Liver (tissue), 3 donors: ENCODE data around the gene MAG.

Experiments
- RAD21 ChIP-seq, 2 donors: IDR thresholded peaks; 2 replicates each; pipeline ENCODE4 v1.6.1; 2016; ENCODE audit warnings: antibody characterized with exemption in 2 of 2, mild to moderate bottlenecking in 2 of 2
- TF ChIP-seq, protein P1 (sequence below): IDR thresholded peaks from 2 replicates; pipeline ENCODE4 v1.6.1; 2016; ENCODE audit warnings: antibody characterized with exemption
- TF ChIP-seq, protein P2 (sequence below): fragments of 150-350 bp; IDR thresholded peaks from 2 replicates; pipeline ENCODE4 v1.5.1; 2017; ENCODE audit warnings: improper control_type of control experiment, low read depth, low read length; ENCODE audit not compliant: missing input control
- donor health status: healthy.
- donor health status: healthy.

GRCh38 chr19:35329323-35329722 lies 37.4 kb downstream of the MAG start:
- TF ChIP-seq RAD21 (IDR thresholded peaks at IDR 0.05) = no peak
- TF ChIP-seq, protein P1, sequence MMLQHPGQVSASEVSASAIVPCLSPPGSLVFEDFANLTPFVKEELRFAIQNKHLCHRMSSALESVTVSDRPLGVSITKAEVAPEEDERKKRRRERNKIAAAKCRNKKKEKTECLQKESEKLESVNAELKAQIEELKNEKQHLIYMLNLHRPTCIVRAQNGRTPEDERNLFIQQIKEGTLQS = no peak
- TF ChIP-seq, protein P2, sequence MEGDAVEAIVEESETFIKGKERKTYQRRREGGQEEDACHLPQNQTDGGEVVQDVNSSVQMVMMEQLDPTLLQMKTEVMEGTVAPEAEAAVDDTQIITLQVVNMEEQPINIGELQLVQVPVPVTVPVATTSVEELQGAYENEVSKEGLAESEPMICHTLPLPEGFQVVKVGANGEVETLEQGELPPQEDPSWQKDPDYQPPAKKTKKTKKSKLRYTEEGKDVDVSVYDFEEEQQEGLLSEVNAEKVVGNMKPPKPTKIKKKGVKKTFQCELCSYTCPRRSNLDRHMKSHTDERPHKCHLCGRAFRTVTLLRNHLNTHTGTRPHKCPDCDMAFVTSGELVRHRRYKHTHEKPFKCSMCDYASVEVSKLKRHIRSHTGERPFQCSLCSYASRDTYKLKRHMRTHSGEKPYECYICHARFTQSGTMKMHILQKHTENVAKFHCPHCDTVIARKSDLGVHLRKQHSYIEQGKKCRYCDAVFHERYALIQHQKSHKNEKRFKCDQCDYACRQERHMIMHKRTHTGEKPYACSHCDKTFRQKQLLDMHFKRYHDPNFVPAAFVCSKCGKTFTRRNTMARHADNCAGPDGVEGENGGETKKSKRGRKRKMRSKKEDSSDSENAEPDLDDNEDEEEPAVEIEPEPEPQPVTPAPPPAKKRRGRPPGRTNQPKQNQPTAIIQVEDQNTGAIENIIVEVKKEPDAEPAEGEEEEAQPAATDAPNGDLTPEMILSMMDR = no peak
